HG03095 (cell line): Measurements from ENCODE around the gene LRMDA.

Source experiments
- ATAC-seq: cut with Tn5 transposase; IDR thresholded peaks from one replicate; pipeline ENCODE4 v1.9.1; 2021; ENCODE audit warnings: moderate library complexity; ENCODE audit not compliant: unreplicated experiment

LRMDA gene

GRCh38 chr10:75884808-75885207 lies 453.4 kb downstream of the LRMDA start:
- no peak for ATAC-seq

- ATAC-seq: no peak
Observed at GRCh38 chr10:75887369-75887768, 455.9 kb downstream of the LRMDA start.

- ATAC-seq: no peak
Observed at GRCh38 chr10:75887992-75888680, 456.7 kb downstream of the LRMDA start.

GRCh38 chr10:75889051-75889450 lies 457.6 kb downstream of the LRMDA start:
- ATAC-seq: no peak

GRCh38 chr10:75894761-75895160 lies 463.3 kb downstream of the LRMDA start:
- ATAC-seq: no peak

GRCh38 chr10:75895259-75895658 lies 463.8 kb downstream of the LRMDA start:
- ATAC-seq: no peak

- ATAC-seq: no peak
Observed at GRCh38 chr10:75899816-75900390, 468.5 kb downstream of the LRMDA start.

- no peak for ATAC-seq
Observed at GRCh38 chr10:75902816-75903215, 471.4 kb downstream of the LRMDA start.

GRCh38 chr10:75904499-75905283 lies 473.3 kb downstream of the LRMDA start:
- no peak for ATAC-seq

- no peak for ATAC-seq
Observed at GRCh38 chr10:75905490-75905889, 474.1 kb downstream of the LRMDA start.

GRCh38 chr10:75910032-75910431 lies 478.6 kb downstream of the LRMDA start:
- no peak for ATAC-seq

GRCh38 chr10:75911426-75911825 lies 480.0 kb downstream of the LRMDA start:
- no peak for ATAC-seq

GRCh38 chr10:75916906-75917305 lies 485.5 kb downstream of the LRMDA start:
- ATAC-seq: no peak

- no peak for ATAC-seq
Observed at GRCh38 chr10:75919913-75920312, 488.5 kb downstream of the LRMDA start.

GRCh38 chr10:75922435-75922834 lies 491.0 kb downstream of the LRMDA start:
- ATAC-seq: no peak

- no peak for ATAC-seq
Observed at GRCh38 chr10:75924309-75924902, 493.0 kb downstream of the LRMDA start.

GRCh38 chr10:75925999-75926398 lies 494.6 kb downstream of the LRMDA start:
- ATAC-seq: no peak

- ATAC-seq: no peak
Observed at GRCh38 chr10:75926763-75927162, 495.3 kb downstream of the LRMDA start.

GRCh38 chr10:75928231-75928630 lies 496.8 kb downstream of the LRMDA start:
- ATAC-seq: no peak

- ATAC-seq: no peak
Observed at GRCh38 chr10:75929630-75930161, 498.3 kb downstream of the LRMDA start.

GRCh38 chr10:75932921-75933320 lies 501.5 kb downstream of the LRMDA start:
- ATAC-seq: no peak
